Measurements from ENCODE around the gene KRTAP9-1. TPM values are rescaled to one million over a fixed set of nuclear protein-coding genes. Genes with fewer than 3 reads are reported as not detected.
"Not testable (repeated sequence)": the region's sequence is repeated elsewhere in the genome, so short reads cannot be mapped to it uniquely, and the experiment has no call there.

KRTAP9-1 gene
- total RNA-seq, result not detected
- polyA plus RNA-seq, result not detected
- 0 reads per million in 6 experiments for total RNA-seq

- peaks cover 0 to 11% (median 0%) of the 10 kb centered on the region in 9 donors for H3K9me3 Mint-ChIP-seq
- POLR2A ChIA-PET, DNase-seq, H3K4me1 Mint-ChIP-seq, H3K36me3 Mint-ChIP-seq, ATAC-seq, H3K4me3 Mint-ChIP-seq: not testable (repeated sequence)
- H3K27me3 Mint-ChIP-seq, result peaks cover 0 to 11% (median 4%) of the 10 kb centered on the region in 5 donors
- peak within 1 kb of the TSS in 1 of 10 donors; percentile 57 for H3K27ac Mint-ChIP-seq
Observed at GRCh38 chr17:41189837-41190318, at the start of gene KRTAP9-1. TSS of gene KRTAP9-1 (plus strand) at chr17:41189887. CDS start at chr17:41189887, 0 bp downstream.

- ATAC-seq (no peak), DNase-seq (no peak)
- peaks cover 2 to 13% (median 9%) of the 10 kb centered on the region in 4 donors for H3K4me1 Mint-ChIP-seq
- peaks cover 0 to 52% (median 34%) of the 10 kb centered on the region in 9 donors for H3K9me3 Mint-ChIP-seq
- peak within 1 kb of the TSS in 1 of 10 donors; percentile 42 for H3K4me3 Mint-ChIP-seq
- POLR2A ChIA-PET, result interaction anchor here (0.7 to 0.8 kb wide), 2 partner anchors 9 to 299 kb away, joined by 3 read pairs; no protein-coding TSS in a partner anchor
- peaks cover 0 to 2% (median 0%) of the 10 kb centered on the region in 5 donors for H3K27me3 Mint-ChIP-seq
- peak within 1 kb of the TSS in 1 of 10 donors; percentile 85 for H3K27ac Mint-ChIP-seq
- peaks cover 2 to 34% (median 21%) of the 10 kb centered on the region in 3 donors for H3K36me3 Mint-ChIP-seq
Observed at GRCh38 chr17:41140360-41141131, 49.1 kb upstream of the KRTAP9-1 start, which contains the start of gene KRTAP4-6. TSS of gene KRTAP4-6 (minus strand) at chr17:41140544. CDS start at chr17:41140487, 57 bp downstream.

GRCh38 chr17:41141361-41141760 lies 48.3 kb upstream of the KRTAP9-1 start:
- Mint-ChIP-seq H3K4me3 (no peak overlapping the region), H3K27me3 (peaks cover 0 to 2% (median 0%) of the 10 kb centered on the region in 5 donors), H3K27ac (no peak overlapping the region), H3K36me3 (peaks cover 2 to 34% (median 21%) of the 10 kb centered on the region in 3 donors), H3K9me3 (peaks cover 0 to 52% (median 34%) of the 10 kb centered on the region in 9 donors), H3K4me1 (peaks cover 2 to 18% (median 9%) of the 10 kb centered on the region in 4 donors)
- ATAC-seq (no peak), DNase-seq (no peak)
- POLR2A ChIA-PET, result interaction anchor here (0.8 kb wide), 1 partner anchor 10 kb away, joined by 3 read pairs; no protein-coding TSS in a partner anchor

GRCh38 chr17:41144846-41145245 lies 44.8 kb upstream of the KRTAP9-1 start:
- POLR2A ChIA-PET, result no interaction called here
- ATAC-seq (no peak), DNase-seq (no peak)
- no peak overlapping the region for H3K27ac Mint-ChIP-seq
- no peaks in the 10 kb centered on the region for H3K27me3 Mint-ChIP-seq
- H3K4me3 Mint-ChIP-seq, result peak overlapping the region in 1 of 10 donors; percentile 16
- peaks cover 2 to 26% (median 8%) of the 10 kb centered on the region in 4 donors for H3K4me1 Mint-ChIP-seq
- H3K36me3 Mint-ChIP-seq, result peaks cover 0 to 29% (median 13%) of the 10 kb centered on the region in 3 donors
- peaks cover 0 to 38% (median 27%) of the 10 kb centered on the region in 9 donors for H3K9me3 Mint-ChIP-seq

GRCh38 chr17:41145261-41145660 lies 44.4 kb upstream of the KRTAP9-1 start:
- ATAC-seq (no peak), DNase-seq (no peak)
- no peaks in the 10 kb centered on the region for H3K27me3 Mint-ChIP-seq
- H3K27ac Mint-ChIP-seq, result no peak overlapping the region
- peaks cover 2 to 26% (median 8%) of the 10 kb centered on the region in 4 donors for H3K4me1 Mint-ChIP-seq
- H3K36me3 Mint-ChIP-seq, result peaks cover 0 to 29% (median 13%) of the 10 kb centered on the region in 3 donors
- peaks cover 0 to 37% (median 23%) of the 10 kb centered on the region in 9 donors for H3K9me3 Mint-ChIP-seq
- POLR2A ChIA-PET, result no interaction called here
- peak overlapping the region in 1 of 10 donors; percentile 16 for H3K4me3 Mint-ChIP-seq

GRCh38 chr17:41147531-41148204 lies 42.0 kb upstream of the KRTAP9-1 start:
- Mint-ChIP-seq H3K4me1 (peaks cover 0 to 26% (median 7%) of the 10 kb centered on the region in 4 donors), H3K4me3 (no peak overlapping the region), H3K36me3 (peaks cover 0 to 12% (median 10%) of the 10 kb centered on the region in 3 donors), H3K27me3 (no peaks in the 10 kb centered on the region), H3K27ac (peak overlapping the region in 2 of 10 donors; percentile 10 to 17), H3K9me3 (peaks cover 0 to 16% (median 13%) of the 10 kb centered on the region in 9 donors)
- DNase-seq (no peak), ATAC-seq (no peak)
- POLR2A ChIA-PET, result no interaction called here

- DNase-seq, H3K36me3 Mint-ChIP-seq, H3K27me3 Mint-ChIP-seq, POLR2A ChIA-PET, H3K4me3 Mint-ChIP-seq, H3K27ac Mint-ChIP-seq, H3K9me3 Mint-ChIP-seq, ATAC-seq: not testable (repeated sequence)
- peaks cover 0 to 31% (median 8%) of the 10 kb centered on the region in 4 donors for H3K4me1 Mint-ChIP-seq
Observed at GRCh38 chr17:41148971-41149651, 40.6 kb upstream of the KRTAP9-1 start.

GRCh38 chr17:41149652-41149985 lies 40.1 kb upstream of the KRTAP9-1 start, which contains the start of gene KRTAP4-5:
TSS of gene KRTAP4-5 (minus strand) at chr17:41149825. CDS start at chr17:41149767, 58 bp downstream.
- Mint-ChIP-seq H3K27ac (no peak within 1 kb of the TSS), H3K27me3 (peaks cover 0 to 4% (median 0%) of the 10 kb centered on the region in 5 donors), H3K9me3 (peaks cover 0 to 4% (median 0%) of the 10 kb centered on the region in 9 donors), H3K4me1 (peaks cover 0 to 31% (median 8%) of the 10 kb centered on the region in 4 donors), H3K36me3 (no peaks in the 10 kb centered on the region), H3K4me3 (no peak within 1 kb of the TSS)
- DNase-seq, result no peak
- no peak for ATAC-seq
- POLR2A ChIA-PET, result no interaction called here

GRCh38 chr17:41150026-41150425 lies 39.7 kb upstream of the KRTAP9-1 start:
- H3K4me1 Mint-ChIP-seq, result peaks cover 0 to 27% (median 7%) of the 10 kb centered on the region in 4 donors
- no peak for DNase-seq
- H3K4me3 Mint-ChIP-seq, result no peak overlapping the region
- POLR2A ChIA-PET, result interaction anchor here (0.6 kb wide), 1 partner anchor 524 kb away, joined by 3 read pairs; no protein-coding TSS in a partner anchor
- no peaks in the 10 kb centered on the region for H3K36me3 Mint-ChIP-seq
- H3K27ac Mint-ChIP-seq, result no peak overlapping the region
- ATAC-seq, result no peak
- peaks cover 0 to 4% (median 0%) of the 10 kb centered on the region in 5 donors for H3K27me3 Mint-ChIP-seq
- peaks cover 0 to 3% (median 0%) of the 10 kb centered on the region in 9 donors for H3K9me3 Mint-ChIP-seq

GRCh38 chr17:41151525-41151924 lies 38.2 kb upstream of the KRTAP9-1 start:
- DNase-seq (no peak), ATAC-seq (no peak)
- H3K27me3 Mint-ChIP-seq, result peaks cover 0 to 4% (median 0%) of the 10 kb centered on the region in 5 donors
- no peak overlapping the region for H3K27ac Mint-ChIP-seq
- H3K4me3 Mint-ChIP-seq, result no peak overlapping the region
- no peaks in the 10 kb centered on the region for H3K36me3 Mint-ChIP-seq
- H3K4me1 Mint-ChIP-seq, result peaks cover 0 to 18% (median 6%) of the 10 kb centered on the region in 4 donors
- H3K9me3 Mint-ChIP-seq, result no peaks in the 10 kb centered on the region
- POLR2A ChIA-PET, result no interaction called here

- ATAC-seq (no peak), DNase-seq (no peak)
- no peak overlapping the region for H3K27ac Mint-ChIP-seq
- no peaks in the 10 kb centered on the region for H3K9me3 Mint-ChIP-seq
- H3K4me1 Mint-ChIP-seq, result peaks cover 0 to 10% (median 4%) of the 10 kb centered on the region in 4 donors
- H3K27me3 Mint-ChIP-seq, result peaks cover 0 to 7% (median 0%) of the 10 kb centered on the region in 5 donors
- no peaks in the 10 kb centered on the region for H3K36me3 Mint-ChIP-seq
- POLR2A ChIA-PET, result no interaction called here
- no peak overlapping the region for H3K4me3 Mint-ChIP-seq
Observed at GRCh38 chr17:41153856-41154255, 35.8 kb upstream of the KRTAP9-1 start.

GRCh38 chr17:41160190-41160589 lies 29.5 kb upstream of the KRTAP9-1 start:
- H3K36me3 Mint-ChIP-seq, DNase-seq, H3K4me3 Mint-ChIP-seq, H3K4me1 Mint-ChIP-seq, ATAC-seq, H3K27me3 Mint-ChIP-seq, POLR2A ChIA-PET, H3K9me3 Mint-ChIP-seq: not testable (repeated sequence)
- H3K27ac Mint-ChIP-seq, result peak overlapping the region in 1 of 10 donors; percentile 31

Data from naive thymus-derived CD8-positive, alpha-beta T cell (primary cell).